Type B pancreatic cell (in vitro differentiated cells): ENCODE measurements around the gene FUT1. TPM values are rescaled to one million over a fixed set of nuclear protein-coding genes. Genes with fewer than 3 reads are reported as not detected.

Experiments used
- DNase-seq: peaks from one replicate; pipeline ENCODE4 v3.0.0; 2021; ENCODE audit warnings: mixed read lengths; ENCODE audit not compliant: unreplicated experiment; ENCODE audit errors: extremely low spot score
- H3K27ac Mint-ChIP-seq: 2 replicates; pipeline ENCODE4 v1.8.0; 2021; ENCODE audit warnings: mild to moderate bottlenecking, mixed read lengths
- H3K27me3 Mint-ChIP-seq: 2 replicates; pipeline ENCODE4 v1.8.0; 2021; ENCODE audit warnings: mixed read lengths
- H3K36me3 Mint-ChIP-seq: 2 replicates; pipeline ENCODE4 v1.8.0; 2021; ENCODE audit warnings: mixed read lengths
- H3K4me1 Mint-ChIP-seq: one replicate; pipeline ENCODE4 v1.8.0; 2021; ENCODE audit warnings: mixed read lengths; ENCODE audit not compliant: unreplicated experiment
- H3K4me3 Mint-ChIP-seq: 2 replicates; pipeline ENCODE4 v1.8.0; 2021; ENCODE audit warnings: mild to moderate bottlenecking, mixed read lengths
- H3K9me3 Mint-ChIP-seq: 2 replicates; pipeline ENCODE4 v1.8.0; 2021; ENCODE audit warnings: mixed read lengths
- CTCF ChIP-seq: fragments of 200-600 bp; sonication (generic); conservative IDR thresholded peaks from 2 replicates; pipeline ENCODE4 v1.5.0; 2021; ENCODE audit warnings: antibody characterized with exemption, mild to moderate bottlenecking
- total RNA-seq: library from RNA; stranded (reverse); gene quantifications from 2 replicates; pipeline ENCODE4 v1.2.1, GENCODE V29; 2021; ENCODE audit warnings: low replicate concordance

Gene FUT1
- total RNA-seq, 1 donor from 2014 or later: 15.0 TPM

GRCh38 chr19:48740164-48740972 lies 12.1 kb downstream of the FUT1 start, which contains the start of gene RASIP1:
TSS of gene RASIP1 (minus strand) at chr19:48740610. CDS start at chr19:48740282, 328 bp downstream.
- H3K4me1 Mint-ChIP-seq: peaks cover 10% of the 10 kb centered on the region

GRCh38 chr19:48739404-48740163 lies 12.9 kb downstream of the FUT1 start:
- peaks cover 7% of the 10 kb centered on the region for H3K27me3 Mint-ChIP-seq

More at GRCh38 chr19:48740164-48740972, 12.1 kb downstream of the FUT1 start, which contains the start of gene RASIP1:
- H3K4me3 Mint-ChIP-seq: peak within 1 kb of the TSS; percentile 39
- no peak for TF ChIP-seq CTCF
- no peak for DNase-seq
- no peak within 1 kb of the TSS for H3K27ac Mint-ChIP-seq
- H3K36me3 Mint-ChIP-seq: no peaks in the 10 kb centered on the region
- H3K9me3 Mint-ChIP-seq: no peaks in the 10 kb centered on the region
- peaks cover 3% of the 10 kb centered on the region for H3K27me3 Mint-ChIP-seq

GRCh38 chr19:48738557-48739403 lies 13.7 kb downstream of the FUT1 start:
- H3K27ac Mint-ChIP-seq: peak overlapping the region; percentile 87
- peak; percentile 60 for TF ChIP-seq CTCF
- peaks cover 15% of the 10 kb centered on the region for H3K4me1 Mint-ChIP-seq
- peak; percentile 98 for DNase-seq
- H3K9me3 Mint-ChIP-seq: peaks cover 5% of the 10 kb centered on the region
- H3K4me3 Mint-ChIP-seq: peak overlapping the region; percentile 88
- peaks cover 7% of the 10 kb centered on the region for H3K27me3 Mint-ChIP-seq
- peaks cover 5% of the 10 kb centered on the region for H3K36me3 Mint-ChIP-seq

More at GRCh38 chr19:48739404-48740163, 12.9 kb downstream of the FUT1 start:
- Mint-ChIP-seq H3K4me1 (peaks cover 15% of the 10 kb centered on the region), H3K36me3 (peaks cover 5% of the 10 kb centered on the region), H3K4me3 (peak overlapping the region; percentile 34), H3K27ac (no peak overlapping the region), H3K9me3 (peaks cover 5% of the 10 kb centered on the region)
- DNase-seq: no peak
- no peak for TF ChIP-seq CTCF

- no peak for DNase-seq
- no peak for TF ChIP-seq CTCF
- peak overlapping the region; percentile 43 for H3K4me3 Mint-ChIP-seq
- peaks cover 5% of the 10 kb centered on the region for H3K36me3 Mint-ChIP-seq
- peaks cover 7% of the 10 kb centered on the region for H3K27me3 Mint-ChIP-seq
- H3K9me3 Mint-ChIP-seq: peaks cover 5% of the 10 kb centered on the region
- H3K4me1 Mint-ChIP-seq: peaks cover 15% of the 10 kb centered on the region
- no peak overlapping the region for H3K27ac Mint-ChIP-seq
Observed at GRCh38 chr19:48737360-48737998, 15.0 kb downstream of the FUT1 start.
